MM.1S (cell line): ENCODE measurements around the gene PKNOX1.

Experiments used
- DNase-seq: peaks from one replicate; pipeline ENCODE4 v3.0.0-alpha.2; 2015
- H2AFZ ChIP-seq: fragments of 300-600 bp; sonication (generic); 2 replicates; pipeline ENCODE4 v1.6.0; 2016; ENCODE audit warnings: antibody characterized with exemption, low read length
- H3F3A ChIP-seq: fragments of 300-600 bp; sonication (generic); 2 replicates; pipeline ENCODE4 v1.6.1; 2016; ENCODE audit warnings: mild to moderate bottlenecking, antibody characterized with exemption, low read length, moderate library complexity, mixed read lengths; ENCODE audit not compliant: insufficient read depth
- H3K27ac ChIP-seq: fragments of 300-600 bp; sonication (generic); 2 replicates; pipeline ENCODE4 v1.5.1; 2016; ENCODE audit warnings: mild to moderate bottlenecking, low read length
- H3K27me3 ChIP-seq: fragments of 300-600 bp; sonication (generic); replicated peaks from 2 replicates; pipeline ENCODE4 v1.6.0; 2016; ENCODE audit warnings: low read length; ENCODE audit not compliant: insufficient read depth
- H3K36me3 ChIP-seq: fragments of 300-600 bp; sonication (generic); replicated peaks from 2 replicates; pipeline ENCODE4 v1.6.1; 2016; ENCODE audit warnings: mild to moderate bottlenecking, low read length, mixed read lengths; ENCODE audit not compliant: insufficient read depth
- H3K4me1 ChIP-seq: fragments of 300-600 bp; sonication (generic); 2 replicates; pipeline ENCODE4 v1.6.1; 2016; ENCODE audit warnings: low read length, mixed read lengths
- H3K4me2 ChIP-seq: fragments of 300-600 bp; sonication (generic); 2 replicates; pipeline ENCODE4 v1.6.0; 2016; ENCODE audit warnings: low read depth, low read length
- H3K4me3 ChIP-seq: fragments of 300-600 bp; sonication (generic); 2 replicates; pipeline ENCODE4 v1.5.1; 2016; ENCODE audit warnings: low read length, mixed read lengths
- H3K79me2 ChIP-seq: fragments of 300-600 bp; sonication (generic); 2 replicates; pipeline ENCODE4 v1.6.1; 2016; ENCODE audit warnings: mixed run types, low read length, mixed read lengths
- H3K9ac ChIP-seq: fragments of 300-600 bp; sonication (generic); 2 replicates; pipeline ENCODE4 v1.6.1; 2016; ENCODE audit warnings: low read length, mixed read lengths
- H3K9me2 ChIP-seq: fragments of 300-600 bp; sonication (generic); replicated peaks from 2 replicates; pipeline ENCODE4 v1.6.1; 2016; ENCODE audit warnings: mild to moderate bottlenecking, low read length, mixed read lengths; ENCODE audit not compliant: insufficient read depth
- H3K9me3 ChIP-seq: fragments of 300-600 bp; sonication (generic); replicated peaks from 2 replicates; pipeline ENCODE4 v1.6.1; 2016; ENCODE audit warnings: mild to moderate bottlenecking, low read length, mixed read lengths; ENCODE audit not compliant: insufficient read depth
- H4K20me1 ChIP-seq: fragments of 300-600 bp; sonication (generic); 2 replicates; pipeline ENCODE4 v1.6.1; 2016; ENCODE audit warnings: mild to moderate bottlenecking, low read length, moderate library complexity, mixed read lengths; ENCODE audit not compliant: insufficient read depth
- EZH2 ChIP-seq: fragments of 300-600 bp; sonication (generic); optimal IDR thresholded peaks from 2 replicates; pipeline ENCODE3; 2017; ENCODE audit warnings: low read depth, mild to moderate bottlenecking, antibody characterized with exemption, low read length, mixed read lengths
- EZH2phosphoT487 ChIP-seq: fragments of 300-600 bp; sonication (generic); IDR thresholded peaks from 2 replicates; pipeline ENCODE4 v1.6.1; 2018; ENCODE audit warnings: antibody characterized with exemption, low read length
- TF ChIP-seq, protein P1 (sequence below): fragments of 300-600 bp; sonication (generic); IDR thresholded peaks from 2 replicates; pipeline ENCODE4 v1.5.1; 2016; ENCODE audit warnings: antibody characterized with exemption, low read length, mixed read lengths

The PKNOX1 gene

DNA sequence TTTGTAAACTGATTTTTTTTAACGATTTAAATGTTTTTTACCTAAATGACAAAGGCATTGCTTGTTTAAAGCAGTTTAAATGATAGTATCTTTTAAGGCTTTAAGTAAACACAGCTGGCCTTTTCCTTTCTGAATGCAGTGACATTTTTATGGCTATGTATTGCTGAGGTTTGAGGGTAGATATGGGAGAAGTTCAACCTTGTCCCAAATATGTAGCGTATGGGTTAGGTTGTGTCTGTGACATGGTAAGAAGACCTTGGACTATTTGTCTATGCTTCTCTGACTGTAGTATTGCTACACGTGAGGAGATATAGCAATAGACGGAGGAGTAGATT is 32.5 kb downstream of the PKNOX1 start:
- H2AFZ ChIP-seq, result no peak overlapping the region
- no peaks in the 10 kb centered on the region for H3F3A ChIP-seq
- no peak for DNase-seq
- no peak overlapping the region for H3K4me2 ChIP-seq
- no peak overlapping the region for H3K4me3 ChIP-seq
- H3K9me2 ChIP-seq, result no peaks in the 10 kb centered on the region
- no peaks in the 10 kb centered on the region for H4K20me1 ChIP-seq
- H3K9me3 ChIP-seq, result no peaks in the 10 kb centered on the region
- H3K36me3 ChIP-seq, result no peaks in the 10 kb centered on the region
- H3K27me3 ChIP-seq, result no peaks in the 10 kb centered on the region
- TF ChIP-seq, protein P1, sequence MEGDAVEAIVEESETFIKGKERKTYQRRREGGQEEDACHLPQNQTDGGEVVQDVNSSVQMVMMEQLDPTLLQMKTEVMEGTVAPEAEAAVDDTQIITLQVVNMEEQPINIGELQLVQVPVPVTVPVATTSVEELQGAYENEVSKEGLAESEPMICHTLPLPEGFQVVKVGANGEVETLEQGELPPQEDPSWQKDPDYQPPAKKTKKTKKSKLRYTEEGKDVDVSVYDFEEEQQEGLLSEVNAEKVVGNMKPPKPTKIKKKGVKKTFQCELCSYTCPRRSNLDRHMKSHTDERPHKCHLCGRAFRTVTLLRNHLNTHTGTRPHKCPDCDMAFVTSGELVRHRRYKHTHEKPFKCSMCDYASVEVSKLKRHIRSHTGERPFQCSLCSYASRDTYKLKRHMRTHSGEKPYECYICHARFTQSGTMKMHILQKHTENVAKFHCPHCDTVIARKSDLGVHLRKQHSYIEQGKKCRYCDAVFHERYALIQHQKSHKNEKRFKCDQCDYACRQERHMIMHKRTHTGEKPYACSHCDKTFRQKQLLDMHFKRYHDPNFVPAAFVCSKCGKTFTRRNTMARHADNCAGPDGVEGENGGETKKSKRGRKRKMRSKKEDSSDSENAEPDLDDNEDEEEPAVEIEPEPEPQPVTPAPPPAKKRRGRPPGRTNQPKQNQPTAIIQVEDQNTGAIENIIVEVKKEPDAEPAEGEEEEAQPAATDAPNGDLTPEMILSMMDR, result no peak
- no peak for TF ChIP-seq EZH2phosphoT487
- TF ChIP-seq EZH2, result no peak
- 0 out of 2 replicates have a peak, but pooled peaks cover 3% of the 10 kb centered on the region for H3K79me2 ChIP-seq
- no peaks in the 10 kb centered on the region for H3K4me1 ChIP-seq
- H3K9ac ChIP-seq, result no peak overlapping the region
- no peak overlapping the region for H3K27ac ChIP-seq

DNA sequence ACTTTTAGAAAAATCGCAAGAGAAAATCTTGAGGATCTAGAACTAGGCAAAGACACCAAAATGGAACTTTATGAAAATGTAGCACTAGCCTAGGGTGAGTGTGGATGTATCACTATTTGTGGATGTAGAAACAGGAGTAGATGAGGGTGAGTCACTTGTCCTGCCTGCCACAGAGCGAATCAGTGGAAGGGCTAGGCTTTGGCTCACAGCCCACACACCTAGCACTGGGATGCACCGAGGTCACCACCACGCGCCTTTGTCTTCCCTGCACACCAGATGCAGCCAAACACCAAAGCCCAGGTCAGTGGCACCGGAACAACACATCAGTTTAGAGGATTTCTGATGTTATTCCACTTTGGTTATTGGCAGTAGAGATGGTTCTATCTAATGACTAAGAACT is 38.2 kb downstream of the PKNOX1 start:
- Histone ChIP-seq H3K27ac (no peak overlapping the region), H3K9me2 (no peaks in the 10 kb centered on the region), H3K9me3 (no peaks in the 10 kb centered on the region), H3K9ac (no peak overlapping the region), H2AFZ (no peak overlapping the region), H3K4me1 (no peaks in the 10 kb centered on the region), H3K27me3 (no peaks in the 10 kb centered on the region), H3K36me3 (no peaks in the 10 kb centered on the region; the same call in 1 of the 2 replicates), H4K20me1 (no peaks in the 10 kb centered on the region), H3K4me3 (no peak overlapping the region), H3K79me2 (no peaks in the 10 kb centered on the region), H3K4me2 (no peak overlapping the region), H3F3A (no peaks in the 10 kb centered on the region)
- DNase-seq, result no peak
- TF ChIP-seq, protein P1, result no peak
- TF ChIP-seq EZH2phosphoT487 (no peak), EZH2 (no peak)

DNA sequence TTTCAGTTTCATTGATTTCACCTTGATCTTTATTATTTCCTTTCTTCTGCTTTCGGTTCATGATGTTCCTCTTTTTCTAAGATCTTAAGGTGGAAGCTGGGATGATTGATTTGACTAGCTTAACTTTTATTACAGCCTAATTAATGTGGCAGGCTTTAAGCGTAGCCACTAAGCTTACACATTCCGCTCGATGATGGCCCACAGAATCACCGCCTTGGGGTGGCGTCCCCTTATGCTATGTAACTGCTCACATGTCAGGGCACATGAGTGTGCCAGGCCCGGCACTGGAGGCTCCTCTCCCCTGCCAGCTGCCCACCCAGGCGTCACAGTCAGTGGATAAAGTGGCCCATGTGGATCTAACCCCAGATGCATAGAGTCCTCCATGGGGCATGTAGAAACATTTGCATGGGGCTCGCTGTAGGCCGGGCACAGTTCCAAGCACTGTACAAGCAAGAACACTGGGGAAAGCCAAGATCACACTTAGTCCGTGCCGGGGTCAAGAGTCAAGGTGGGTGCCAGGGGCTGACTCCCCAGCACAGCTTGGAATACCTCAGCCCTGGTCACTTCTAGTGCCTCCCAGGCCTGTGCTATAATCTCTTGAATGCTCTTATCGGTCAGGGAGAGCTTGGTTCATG is 41.7 kb downstream of the PKNOX1 start:
- no peaks in the 10 kb centered on the region for H3F3A ChIP-seq
- H3K79me2 ChIP-seq, result no peaks in the 10 kb centered on the region
- TF ChIP-seq EZH2phosphoT487, result no peak
- no peak for TF ChIP-seq EZH2
- no peak for DNase-seq
- no peaks in the 10 kb centered on the region for H3K9me2 ChIP-seq
- no peaks in the 10 kb centered on the region; the same call in 1 of the 2 replicates for H3K36me3 ChIP-seq
- no peaks in the 10 kb centered on the region for H3K4me1 ChIP-seq
- H3K4me3 ChIP-seq, result no peak overlapping the region
- no peak overlapping the region for H3K4me2 ChIP-seq
- no peaks in the 10 kb centered on the region for H4K20me1 ChIP-seq
- H2AFZ ChIP-seq, result no peak overlapping the region
- H3K27me3 ChIP-seq, result no peaks in the 10 kb centered on the region
- H3K9ac ChIP-seq, result no peak overlapping the region
- no peaks in the 10 kb centered on the region for H3K9me3 ChIP-seq
- H3K27ac ChIP-seq, result no peak overlapping the region

DNA sequence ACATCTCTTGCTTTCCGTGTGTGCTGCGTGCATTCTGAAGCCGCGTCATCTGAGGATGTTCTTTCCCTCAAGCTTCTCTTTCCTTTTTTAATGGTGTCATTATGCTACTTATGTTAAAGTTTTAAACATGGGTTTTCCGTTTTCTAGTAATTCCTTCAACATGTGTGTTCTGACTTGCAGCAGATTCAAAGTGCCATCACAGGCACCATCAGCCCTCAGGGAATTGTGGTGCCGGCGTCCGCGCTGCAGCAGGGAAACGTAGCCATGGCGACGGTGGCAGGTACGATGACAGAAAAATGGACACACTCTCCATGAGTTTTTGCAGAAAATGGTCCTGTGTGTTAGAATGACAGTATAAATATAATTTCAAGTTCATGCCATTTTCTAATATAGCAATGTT is 42.4 kb downstream of the PKNOX1 start:
- Histone ChIP-seq H3K79me2 (no peaks in the 10 kb centered on the region), H3K9me2 (no peaks in the 10 kb centered on the region), H3K27ac (no peak overlapping the region), H2AFZ (no peak overlapping the region), H3K9ac (no peak overlapping the region), H4K20me1 (no peaks in the 10 kb centered on the region), H3K4me2 (no peak overlapping the region), H3K27me3 (no peaks in the 10 kb centered on the region), H3K4me3 (no peak overlapping the region), H3K9me3 (no peaks in the 10 kb centered on the region), H3K4me1 (no peaks in the 10 kb centered on the region), H3F3A (no peaks in the 10 kb centered on the region), H3K36me3 (no peaks in the 10 kb centered on the region; the same call in 1 of the 2 replicates)
- no peak for DNase-seq
- TF ChIP-seq, protein P1, result no peak
- TF ChIP-seq EZH2, result no peak
- TF ChIP-seq EZH2phosphoT487, result no peak
